HFFc6 (cell line): Measurements from ENCODE around the gene PLK5. TPM values are rescaled to one million over a fixed set of nuclear protein-coding genes. Genes with fewer than 3 reads are reported as not detected.
"Not testable (repeated sequence)": the region's sequence is repeated elsewhere in the genome, so short reads cannot be mapped to it uniquely, and the experiment has no call there.

Source experiments
- DNase-seq: peaks from one replicate; pipeline ENCODE4 v3.0.0-alpha.2; 2018
- H3K27ac Mint-ChIP-seq: 2 replicates; pipeline ENCODE4 v1.8.0; 2020; ENCODE audit warnings: mild to moderate bottlenecking, mixed read lengths
- H3K27me3 Mint-ChIP-seq: 2 replicates; pipeline ENCODE4 v1.8.0; 2021; ENCODE audit warnings: mild to moderate bottlenecking, moderate library complexity, mixed read lengths; ENCODE audit not compliant: insufficient read depth
- H3K36me3 Mint-ChIP-seq: 2 replicates; pipeline ENCODE4 v1.8.0; 2021; ENCODE audit warnings: low read depth, mixed read lengths
- H3K4me1 Mint-ChIP-seq: 2 replicates; pipeline ENCODE4 v1.8.0; 2020; ENCODE audit warnings: low read depth, mixed read lengths
- H3K4me3 Mint-ChIP-seq: 2 replicates; pipeline ENCODE4 v1.8.0; 2020; ENCODE audit warnings: mild to moderate bottlenecking, moderate library complexity, mixed read lengths
- H3K9me3 Mint-ChIP-seq: 2 replicates; pipeline ENCODE4 v1.8.0; 2020; ENCODE audit warnings: mild to moderate bottlenecking, mixed read lengths
- total RNA-seq, 6 experiments: library from RNA; stranded (reverse); fragmentation: NEBNext Ultra II Directional; extraction: Animal tissue kit (Norgen Biotek cat#: 25700); gene quantifications; 2 replicates in 1 of 6; 3 replicates in 5 of 6; pipeline ENCODE4 v1.2.3, GENCODE V29; 2021
- TF ChIP-seq, protein P1 (sequence below): fragments of 200-600 bp; sonication (generic); IDR thresholded peaks from 2 replicates; pipeline ENCODE4 v1.5.0; 2021; ENCODE audit warnings: antibody characterized with exemption, mild to moderate bottlenecking

Gene PLK5
- total RNA-seq, 6 experiments from 2014 or later = 0.26 to 1.3 (median 0.70) TPM

DNA sequence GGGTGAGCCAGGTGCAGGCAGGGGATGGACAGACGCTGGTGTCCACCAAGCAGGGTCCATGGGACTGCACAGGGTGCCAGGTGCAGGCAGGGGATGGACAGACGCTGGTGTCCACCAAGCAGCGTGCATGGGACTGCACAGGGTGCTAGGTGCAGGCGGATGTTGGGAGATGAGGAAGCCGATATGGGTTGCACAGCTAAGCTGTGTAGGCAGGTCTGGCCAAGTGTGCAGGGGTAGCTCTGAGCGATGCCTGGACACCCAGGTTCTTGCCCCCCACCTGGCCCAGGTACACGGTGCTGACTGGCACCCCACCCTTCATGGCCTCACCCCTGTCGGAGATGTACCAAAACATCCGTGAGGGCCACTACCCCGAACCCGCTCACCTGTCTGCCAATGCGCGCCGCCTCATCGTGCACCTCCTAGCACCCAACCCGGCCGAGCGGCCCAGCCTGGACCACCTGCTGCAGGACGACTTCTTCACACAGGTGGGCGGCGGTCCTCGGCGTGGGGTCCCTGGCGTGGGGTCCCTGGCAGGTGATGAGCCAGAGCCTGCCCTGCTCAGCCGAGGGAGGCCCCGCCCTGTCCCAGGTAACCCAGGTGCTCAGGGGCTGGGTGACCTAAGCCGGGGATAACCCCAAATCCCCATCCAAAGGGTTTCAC lies 3.9 kb downstream of the PLK5 start:
- TF ChIP-seq, protein P1, sequence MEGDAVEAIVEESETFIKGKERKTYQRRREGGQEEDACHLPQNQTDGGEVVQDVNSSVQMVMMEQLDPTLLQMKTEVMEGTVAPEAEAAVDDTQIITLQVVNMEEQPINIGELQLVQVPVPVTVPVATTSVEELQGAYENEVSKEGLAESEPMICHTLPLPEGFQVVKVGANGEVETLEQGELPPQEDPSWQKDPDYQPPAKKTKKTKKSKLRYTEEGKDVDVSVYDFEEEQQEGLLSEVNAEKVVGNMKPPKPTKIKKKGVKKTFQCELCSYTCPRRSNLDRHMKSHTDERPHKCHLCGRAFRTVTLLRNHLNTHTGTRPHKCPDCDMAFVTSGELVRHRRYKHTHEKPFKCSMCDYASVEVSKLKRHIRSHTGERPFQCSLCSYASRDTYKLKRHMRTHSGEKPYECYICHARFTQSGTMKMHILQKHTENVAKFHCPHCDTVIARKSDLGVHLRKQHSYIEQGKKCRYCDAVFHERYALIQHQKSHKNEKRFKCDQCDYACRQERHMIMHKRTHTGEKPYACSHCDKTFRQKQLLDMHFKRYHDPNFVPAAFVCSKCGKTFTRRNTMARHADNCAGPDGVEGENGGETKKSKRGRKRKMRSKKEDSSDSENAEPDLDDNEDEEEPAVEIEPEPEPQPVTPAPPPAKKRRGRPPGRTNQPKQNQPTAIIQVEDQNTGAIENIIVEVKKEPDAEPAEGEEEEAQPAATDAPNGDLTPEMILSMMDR = no peak
- Mint-ChIP-seq H3K9me3 (peaks cover 7% of the 10 kb centered on the region), H3K4me3 (no peak overlapping the region), H3K4me1 (no peaks in the 10 kb centered on the region; the same call in 1 of the 2 replicates), H3K27me3 (peaks cover 14% of the 10 kb centered on the region), H3K27ac (no peak overlapping the region), H3K36me3 (no peaks in the 10 kb centered on the region)
- DNase-seq = no peak

DNA sequence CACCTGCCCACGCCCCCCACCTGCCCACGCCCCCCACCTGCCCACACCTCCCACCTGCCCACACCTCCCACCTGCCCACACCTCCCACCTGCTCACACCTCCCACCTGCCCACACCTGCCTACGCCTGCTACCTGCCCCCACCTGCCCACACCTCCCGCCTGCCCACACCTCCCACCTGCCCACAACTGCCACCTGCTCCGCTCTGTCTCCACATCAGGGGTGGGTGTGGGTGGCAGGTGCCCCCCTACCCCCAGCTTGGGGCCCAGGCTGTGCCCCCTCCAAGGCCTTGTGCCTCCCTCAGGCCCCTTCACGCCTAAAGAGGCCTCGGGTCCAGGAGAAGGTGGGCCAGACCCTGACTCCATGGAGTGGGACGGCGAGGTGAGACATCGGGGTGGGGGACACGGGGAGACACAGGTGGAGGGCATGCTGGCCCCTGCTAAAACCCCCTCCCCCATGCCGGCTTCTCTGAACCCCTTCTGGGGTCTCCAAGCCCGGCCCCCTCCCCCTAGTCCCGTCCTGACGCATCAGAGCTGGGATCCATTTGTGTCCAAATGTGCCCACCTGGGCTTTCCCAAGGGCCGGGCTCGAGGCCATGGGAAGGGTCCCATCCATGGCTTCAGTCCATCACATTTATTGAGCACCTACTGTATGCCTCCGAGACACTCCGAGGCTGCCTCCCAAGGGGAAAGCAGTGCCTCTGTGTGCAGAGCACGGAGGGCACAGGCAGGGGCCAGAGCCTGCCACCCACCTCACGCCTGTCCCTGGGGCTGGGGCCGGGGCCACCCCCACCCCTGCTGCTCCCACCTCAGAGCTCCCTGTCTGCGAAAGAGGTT lies 4.9 kb downstream of the PLK5 start:
- no peak overlapping the region for H3K4me3 Mint-ChIP-seq
- H3K9me3 Mint-ChIP-seq = peaks cover 7% of the 10 kb centered on the region
- no peaks in the 10 kb centered on the region for H3K36me3 Mint-ChIP-seq
- TF ChIP-seq, protein P1 = no peak
- H3K27ac Mint-ChIP-seq = no peak overlapping the region
- peaks cover 8% of the 10 kb centered on the region for H3K27me3 Mint-ChIP-seq
- DNase-seq = no peak
- H3K4me1 Mint-ChIP-seq = no peaks in the 10 kb centered on the region; the same call in 1 of the 2 replicates

DNA sequence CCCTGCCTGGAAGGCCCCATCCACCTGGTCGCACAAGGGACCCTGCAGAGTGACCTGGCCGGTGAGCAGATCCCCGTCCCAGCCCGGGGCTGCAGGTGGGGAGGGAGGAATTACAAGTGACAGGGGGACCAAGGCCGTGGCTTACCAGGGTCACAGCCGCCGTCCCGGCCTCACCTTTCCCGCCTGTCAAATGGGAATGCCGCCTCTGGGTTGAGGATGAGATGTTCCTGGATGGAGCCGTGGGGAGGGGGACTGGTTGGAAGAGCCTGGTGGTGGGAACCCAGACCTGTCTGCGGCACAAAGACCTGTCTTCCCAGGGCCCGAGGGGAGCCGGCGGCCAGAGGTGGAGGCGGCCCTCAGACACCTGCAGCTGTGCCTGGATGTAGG lies 5.5 kb downstream of the PLK5 start:
- Mint-ChIP-seq H3K4me3 (no peak overlapping the region), H3K4me1 (no peaks in the 10 kb centered on the region; the same call in 1 of the 2 replicates), H3K9me3 (peaks cover 6% of the 10 kb centered on the region), H3K36me3 (no peaks in the 10 kb centered on the region), H3K27me3 (peaks cover 6% of the 10 kb centered on the region), H3K27ac (no peak overlapping the region)
- TF ChIP-seq, protein P1 = no peak
- no peak for DNase-seq

DNA sequence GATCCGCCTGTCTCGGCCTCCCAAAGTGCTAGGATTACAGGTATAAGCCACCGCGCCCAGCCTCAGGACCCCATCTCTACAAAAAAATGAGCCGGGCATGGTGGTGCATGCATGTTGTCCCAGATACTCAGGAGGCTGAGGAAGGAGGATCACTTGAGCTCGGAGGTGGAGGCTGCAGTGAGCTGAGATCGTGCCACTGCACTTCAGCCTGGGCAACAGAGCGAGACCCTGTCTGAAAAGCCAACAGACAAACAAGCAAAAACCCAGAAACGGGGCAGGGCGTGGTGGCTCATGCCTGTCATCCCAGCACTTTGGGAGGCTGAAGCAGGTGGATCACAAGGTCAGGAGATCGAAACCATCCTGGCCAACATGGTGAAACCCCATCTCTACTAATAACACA lies 7.0 kb downstream of the PLK5 start:
- not testable (repeated sequence) for H3K4me1 Mint-ChIP-seq, H3K36me3 Mint-ChIP-seq, H3K27ac Mint-ChIP-seq, DNase-seq, H3K4me3 Mint-ChIP-seq, H3K9me3 Mint-ChIP-seq, H3K27me3 Mint-ChIP-seq

DNA sequence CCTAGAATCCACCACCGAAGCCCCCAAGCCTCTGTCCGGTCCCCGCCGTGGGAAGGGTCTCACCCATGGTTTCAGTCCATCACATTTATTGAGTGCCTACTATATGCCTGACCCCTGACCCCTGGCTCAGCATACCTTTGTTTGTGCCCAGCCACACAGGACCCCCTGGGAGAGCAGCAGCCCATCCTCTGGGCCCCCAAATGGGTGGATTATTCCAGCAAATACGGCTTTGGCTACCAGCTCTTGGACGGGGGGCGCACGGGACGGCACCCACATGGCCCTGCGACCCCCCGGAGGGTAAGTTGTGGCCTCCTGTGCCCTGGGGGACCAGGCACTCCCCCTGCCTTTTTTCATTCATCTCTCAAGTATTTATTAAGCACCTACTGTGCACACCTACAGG lies 7.7 kb downstream of the PLK5 start:
- H3K4me3 Mint-ChIP-seq = no peak overlapping the region
- TF ChIP-seq, protein P1 = no peak
- DNase-seq = no peak
- no peaks in the 10 kb centered on the region for H3K9me3 Mint-ChIP-seq
- H3K27me3 Mint-ChIP-seq = peaks cover 6% of the 10 kb centered on the region
- no peaks in the 10 kb centered on the region for H3K4me1 Mint-ChIP-seq
- no peaks in the 10 kb centered on the region for H3K36me3 Mint-ChIP-seq
- H3K27ac Mint-ChIP-seq = no peak overlapping the region

DNA sequence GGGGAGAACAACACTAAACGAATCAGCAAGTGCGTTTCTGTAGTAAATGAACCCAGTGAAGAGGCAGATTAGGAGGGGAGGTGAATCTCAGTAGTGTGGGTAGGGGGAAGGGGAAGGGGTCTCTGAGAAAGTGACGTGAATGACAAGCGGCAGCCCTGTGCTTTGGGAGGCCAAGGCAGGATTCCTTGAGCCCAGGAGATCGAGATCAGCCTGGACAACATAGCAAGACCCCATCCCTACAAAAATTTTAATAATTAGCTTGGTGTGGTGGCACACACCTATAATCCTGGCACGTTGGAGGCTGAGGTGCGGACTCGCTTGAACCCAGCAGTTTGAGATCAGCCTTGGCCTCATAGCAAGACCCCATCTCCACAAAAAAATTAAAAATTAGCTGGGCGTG lies 8.1 kb downstream of the PLK5 start:
- Mint-ChIP-seq H3K4me3 (no peak overlapping the region), H3K4me1 (no peaks in the 10 kb centered on the region), H3K27me3 (peaks cover 6% of the 10 kb centered on the region), H3K36me3 (no peaks in the 10 kb centered on the region), H3K9me3 (no peaks in the 10 kb centered on the region), H3K27ac (no peak overlapping the region)
- DNase-seq = no peak
- TF ChIP-seq, protein P1 = no peak
